ENCODE results near the gene GLI3.

Gene GLI3

DNA sequence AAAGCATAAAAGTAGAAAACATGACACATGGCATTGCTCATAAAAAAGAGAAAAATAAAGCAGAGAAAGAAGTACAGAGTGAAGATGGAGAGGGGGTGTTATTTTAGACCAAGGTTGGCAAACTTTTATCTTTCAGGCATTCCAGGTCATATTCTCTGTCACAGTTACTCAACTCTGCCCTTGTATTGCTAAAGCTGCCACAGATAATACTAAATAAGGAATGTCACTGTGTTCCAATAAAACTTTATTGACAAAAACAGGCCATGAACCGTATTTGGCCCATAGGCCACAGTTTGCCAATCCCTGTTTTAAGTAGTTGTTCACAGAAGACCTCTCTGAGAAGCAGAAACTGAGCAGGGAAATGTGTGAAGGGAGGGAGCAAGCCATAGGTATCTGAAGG lies 167.4 kb downstream of the GLI3 start:
- in situ Hi-C loops (cut with MboI; ENCODE audit: low pct_unique_long_range_greater_than_20kb, low sequenced_read_pairs): no loop called here
- no peak for DNase-seq

DNA sequence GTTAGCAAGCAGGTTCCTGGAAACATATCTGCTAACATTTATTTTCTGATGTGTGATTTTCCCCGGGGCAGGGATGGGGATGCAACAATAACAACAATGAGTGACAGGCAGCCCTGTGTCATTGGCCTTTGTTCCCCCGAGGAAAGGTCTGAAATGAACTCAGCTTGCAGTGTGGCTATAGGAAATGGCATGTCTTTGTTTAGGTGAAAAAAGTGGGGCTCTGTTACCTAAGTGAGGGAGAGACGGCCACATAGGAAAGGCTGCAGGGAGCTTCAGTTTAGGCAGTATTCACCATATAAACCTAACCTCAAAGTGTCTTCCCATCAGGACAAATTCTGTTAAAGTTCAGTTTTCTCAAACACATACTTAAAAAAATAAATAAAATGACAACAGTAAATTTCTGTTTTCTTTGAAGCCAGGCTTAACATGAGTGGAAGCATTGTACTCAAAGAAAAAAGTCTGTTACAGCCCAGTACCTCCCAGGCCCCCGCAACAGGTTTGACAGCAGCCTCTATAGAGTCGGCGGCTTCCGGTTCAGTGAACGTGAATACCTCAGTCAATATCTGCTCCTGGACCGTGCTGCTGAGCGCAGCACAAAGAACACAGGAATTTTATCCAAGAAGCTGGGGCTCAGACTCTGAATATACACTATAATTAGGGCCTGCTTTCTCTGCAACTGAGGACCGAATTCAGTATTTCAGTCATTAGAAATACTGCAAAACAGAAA lies 168.3 kb downstream of the GLI3 start:
- in situ Hi-C loops (cut with MboI; ENCODE audit: low pct_unique_long_range_greater_than_20kb, low sequenced_read_pairs): no loop called here

DNA sequence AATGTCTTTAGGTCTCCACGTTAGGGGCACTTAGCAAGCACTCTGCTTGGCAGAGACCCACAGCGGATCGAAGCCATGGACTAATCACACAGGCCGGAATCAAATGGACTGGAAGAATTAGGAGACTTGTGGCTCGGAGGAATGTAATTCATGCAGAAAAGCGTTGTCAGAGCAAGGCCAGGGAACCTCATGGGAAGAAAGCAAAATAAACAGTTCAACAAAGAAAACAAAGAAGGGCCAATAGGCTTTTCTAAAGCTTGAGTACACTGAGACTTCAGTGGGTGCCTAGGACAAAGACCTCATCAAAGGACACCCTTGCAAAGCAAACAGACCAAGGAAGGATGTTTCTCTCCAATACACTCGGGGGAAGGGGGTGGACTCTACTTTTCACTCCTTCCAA lies 171.1 kb downstream of the GLI3 start:
- DNase-seq: no peak
- in situ Hi-C loops (cut with MboI; ENCODE audit: low pct_unique_long_range_greater_than_20kb, low sequenced_read_pairs): no loop called here

More for the DNA sequence above, 168.3 kb downstream of the GLI3 start:
- DNase-seq: no peak

DNA sequence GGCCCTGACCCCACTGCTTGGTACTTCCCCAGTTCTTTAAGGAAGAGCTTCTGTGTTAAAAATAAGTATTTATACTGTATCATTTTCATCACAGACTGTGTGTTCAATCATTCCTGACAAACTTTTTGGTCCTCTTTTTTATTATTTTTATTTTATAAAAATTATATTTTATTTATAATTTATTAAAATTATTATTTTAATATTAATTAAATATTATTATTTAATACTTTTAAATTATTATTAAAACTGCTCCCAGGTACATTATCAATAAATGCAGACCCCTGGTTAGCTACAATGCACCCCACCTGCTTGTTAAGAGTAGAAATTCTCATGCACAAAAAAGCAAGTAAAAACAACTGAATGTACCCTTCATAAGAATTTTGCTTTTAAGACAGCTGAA lies 172.0 kb downstream of the GLI3 start:
- DNase-seq: no peak
- in situ Hi-C loops (cut with MboI; ENCODE audit: low pct_unique_long_range_greater_than_20kb, low sequenced_read_pairs): no loop called here

DNA sequence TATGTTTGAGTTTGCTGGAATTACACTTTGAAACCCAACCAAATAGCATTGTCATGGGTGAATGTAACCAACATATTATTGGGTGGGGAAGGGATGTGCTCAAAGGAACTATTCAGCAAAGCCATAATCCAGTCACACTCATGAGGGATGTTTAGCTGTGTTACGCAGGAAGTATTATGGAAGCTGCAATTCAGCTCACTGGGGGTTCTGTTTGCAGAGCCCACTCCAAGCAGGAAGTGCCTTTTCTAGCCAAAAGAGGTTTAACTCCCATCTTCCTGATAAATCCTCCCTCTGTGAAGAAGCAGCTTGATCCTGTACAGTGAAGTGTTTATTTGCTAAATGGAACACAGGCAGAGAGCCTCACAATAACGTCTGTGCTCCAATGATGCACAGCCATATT lies 172.5 kb downstream of the GLI3 start:
- in situ Hi-C loops (cut with MboI; ENCODE audit: low pct_unique_long_range_greater_than_20kb, low sequenced_read_pairs): no loop called here
- DNase-seq: no peak

DNA sequence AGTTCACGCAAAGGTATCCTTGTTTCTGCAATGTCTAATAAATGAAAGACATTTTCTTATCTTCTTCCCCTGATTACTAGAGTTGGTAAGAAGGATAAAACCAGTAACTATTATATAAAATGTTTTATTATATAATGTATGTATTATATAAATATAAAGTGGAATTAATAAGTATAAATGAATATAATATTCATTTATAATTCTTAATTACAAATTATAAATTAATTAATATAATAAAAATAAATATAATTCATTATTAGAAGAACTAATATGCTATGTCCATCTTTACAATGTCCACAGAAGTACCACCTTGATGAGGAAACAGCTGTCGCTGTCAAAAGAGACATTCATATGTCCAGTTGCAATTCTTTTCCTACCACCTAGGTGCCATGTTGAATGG lies 177.7 kb downstream of the GLI3 start:
- in situ Hi-C loops (cut with MboI; ENCODE audit: low pct_unique_long_range_greater_than_20kb, low sequenced_read_pairs): no loop called here

DNA sequence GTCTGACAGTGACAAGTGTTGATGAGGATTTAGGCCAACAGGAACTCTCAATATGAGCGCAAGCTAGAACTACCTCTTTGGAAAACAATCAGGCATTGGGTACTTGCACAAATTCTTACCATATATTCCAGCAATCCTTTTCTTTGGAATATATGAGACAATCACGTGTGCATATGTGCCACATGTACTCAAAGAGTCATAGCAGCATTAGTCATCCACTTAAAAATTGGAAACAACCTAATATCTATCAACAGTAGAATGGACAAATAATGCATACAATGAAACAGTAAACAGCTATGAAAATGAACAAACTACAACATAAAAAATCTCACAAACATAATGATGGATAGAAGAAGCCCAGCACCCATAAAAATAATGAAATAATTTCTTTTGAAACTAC lies 179.7 kb downstream of the GLI3 start:
- no peak for DNase-seq
- in situ Hi-C loops (cut with MboI; ENCODE audit: low pct_unique_long_range_greater_than_20kb, low sequenced_read_pairs): no loop called here

More for the DNA sequence above, 177.7 kb downstream of the GLI3 start:
- DNase-seq: no peak

DNA sequence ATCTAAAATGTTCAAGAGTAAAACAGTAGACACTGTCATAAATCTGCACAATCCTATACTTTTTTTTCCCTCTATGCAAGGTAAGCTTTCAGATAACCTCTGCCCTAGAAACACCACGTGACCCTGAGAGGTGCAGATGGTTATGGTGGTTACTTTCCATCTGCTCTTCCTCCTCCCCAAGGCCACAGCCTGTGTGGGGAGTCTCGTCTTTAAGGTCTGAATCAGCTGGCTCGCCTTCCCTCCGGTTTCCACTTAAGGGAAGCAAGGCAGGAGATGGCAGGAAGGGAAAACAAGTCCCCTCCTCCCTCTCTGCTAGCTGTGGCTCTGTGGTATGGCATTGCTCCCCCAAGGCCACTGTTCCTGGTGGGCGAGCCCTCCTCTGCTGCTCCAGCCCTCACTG lies 181.8 kb downstream of the GLI3 start:
- no peak for DNase-seq
- in situ Hi-C loops (cut with MboI; ENCODE audit: low pct_unique_long_range_greater_than_20kb, low sequenced_read_pairs): no loop called here

DNA sequence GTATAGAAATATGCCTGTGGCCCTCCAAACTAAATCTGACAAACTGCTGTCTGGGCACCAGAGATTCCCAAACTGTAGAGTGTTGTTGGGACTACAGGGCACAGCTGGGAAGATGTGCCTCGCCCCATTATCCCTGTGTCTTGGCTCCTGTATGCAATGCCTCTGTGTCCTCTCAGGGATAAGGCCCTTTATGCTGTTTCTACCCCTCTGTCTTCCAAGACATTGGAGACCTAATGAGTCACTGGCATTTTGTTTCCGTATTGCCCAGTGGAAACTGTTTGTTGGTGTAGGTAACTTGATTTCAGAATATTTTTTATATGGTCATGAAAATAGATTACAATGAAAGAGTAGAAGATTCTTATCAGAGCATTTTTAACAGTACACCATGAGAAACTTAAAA lies 183.2 kb downstream of the GLI3 start:
- in situ Hi-C loops (cut with MboI; ENCODE audit: low pct_unique_long_range_greater_than_20kb, low sequenced_read_pairs): no loop called here
- DNase-seq: no peak

DNA sequence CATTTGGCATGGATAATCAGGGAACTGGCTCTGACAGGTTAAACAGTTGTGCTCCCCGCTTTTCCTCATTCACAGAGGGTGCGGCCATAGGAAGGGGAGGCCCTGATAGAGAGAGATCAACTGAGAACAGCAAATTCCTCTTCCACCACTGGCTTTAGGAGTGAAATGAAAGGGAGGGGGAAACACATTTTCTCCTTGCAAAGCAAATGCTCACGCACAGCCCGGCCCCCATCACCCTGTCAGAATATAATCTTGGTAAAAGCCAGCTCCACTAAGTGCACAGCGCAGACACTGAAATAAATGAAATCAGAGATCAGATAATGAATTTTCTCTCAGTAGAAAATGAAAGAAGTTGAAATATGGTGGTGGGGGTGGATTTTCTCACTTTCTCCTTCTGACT lies 187.2 kb downstream of the GLI3 start:
- in situ Hi-C loops (cut with MboI; ENCODE audit: low pct_unique_long_range_greater_than_20kb, low sequenced_read_pairs): no loop called here
- DNase-seq: no peak

DNA sequence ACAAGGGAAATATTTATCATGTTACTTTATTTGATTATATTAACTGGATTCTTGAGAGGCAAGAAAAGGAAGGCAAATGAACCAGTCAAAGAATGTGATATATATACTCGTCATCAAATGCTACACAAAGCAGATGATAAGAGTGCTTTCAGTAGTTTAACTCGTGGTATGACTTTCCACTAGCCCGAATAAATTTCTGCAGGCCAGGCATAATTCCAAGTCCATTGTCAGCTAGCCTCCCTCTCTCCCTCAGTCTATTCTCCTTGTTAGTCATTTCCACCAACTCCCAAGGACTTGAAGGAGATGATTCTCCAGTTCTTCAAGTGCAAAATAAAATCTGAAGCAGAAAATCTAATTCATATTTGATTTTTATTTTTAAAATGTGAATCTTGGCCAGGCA lies 190.5 kb downstream of the GLI3 start:
- in situ Hi-C loops (cut with MboI; ENCODE audit: low pct_unique_long_range_greater_than_20kb, low sequenced_read_pairs): no loop called here
- no peak for DNase-seq

DNA sequence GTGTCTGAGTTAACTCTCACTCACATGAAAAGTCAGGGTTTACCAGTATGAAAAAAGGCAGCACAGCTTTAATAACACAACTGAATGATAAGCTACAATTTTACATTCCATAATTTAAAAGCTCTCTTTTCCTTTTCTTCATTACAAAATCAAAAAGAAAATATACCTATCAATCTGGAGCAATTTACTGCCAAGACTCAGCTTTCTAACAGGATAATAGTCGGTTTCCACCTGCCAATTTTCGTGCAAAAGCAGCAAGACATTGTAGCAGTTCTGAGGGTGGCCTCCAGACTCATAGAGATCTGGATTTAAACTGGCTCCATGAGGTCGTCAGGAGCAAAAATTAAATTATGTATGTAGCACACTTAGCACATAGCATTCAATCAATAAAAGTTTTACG lies 191.0 kb downstream of the GLI3 start:
- DNase-seq: no peak
- in situ Hi-C loops (cut with MboI; ENCODE audit: low pct_unique_long_range_greater_than_20kb, low sequenced_read_pairs): no loop called here

DNA sequence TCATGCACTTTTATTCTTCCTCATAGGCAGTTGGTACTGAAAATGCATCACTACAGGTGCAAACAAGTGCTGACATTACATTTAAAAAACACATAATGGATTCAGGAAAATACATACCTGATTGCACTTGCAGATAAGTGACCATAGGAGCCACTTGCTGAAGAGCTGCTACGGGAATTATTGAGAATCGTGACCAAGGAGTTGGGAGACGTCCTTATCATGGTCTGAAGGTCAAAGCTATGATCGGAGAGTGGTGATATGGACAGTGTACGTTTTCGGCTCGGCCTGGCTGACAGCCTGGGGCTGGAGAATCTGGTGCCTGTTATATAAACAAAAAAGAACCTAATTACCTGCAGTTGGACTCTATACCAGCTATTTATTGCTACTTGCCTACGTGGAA lies 197.1 kb downstream of the GLI3 start:
- in situ Hi-C loops (cut with MboI; ENCODE audit: low pct_unique_long_range_greater_than_20kb, low sequenced_read_pairs): no loop called here
- no peak for DNase-seq

DNA sequence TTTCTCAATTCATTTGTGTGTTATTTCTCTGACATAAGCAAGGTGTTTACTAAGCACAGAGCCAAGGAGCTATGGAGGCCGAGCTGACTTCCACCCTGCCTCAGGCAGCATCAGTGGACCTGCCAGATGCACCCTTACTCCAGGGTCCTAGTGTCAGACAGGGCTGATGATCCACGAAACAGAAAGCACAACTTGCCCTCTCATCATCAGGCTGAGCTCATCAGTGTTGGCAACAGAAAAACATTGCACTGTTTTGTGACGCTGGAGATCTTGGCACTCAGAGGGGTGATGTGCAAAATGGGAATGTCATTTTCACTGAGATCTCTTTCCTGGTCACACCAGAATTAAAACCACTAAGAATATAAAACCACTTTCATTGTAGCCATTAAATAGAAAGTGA lies 201.8 kb downstream of the GLI3 start:
- in situ Hi-C loops (cut with MboI; ENCODE audit: low pct_unique_long_range_greater_than_20kb, low sequenced_read_pairs): no loop called here
- DNase-seq: no peak

DNA sequence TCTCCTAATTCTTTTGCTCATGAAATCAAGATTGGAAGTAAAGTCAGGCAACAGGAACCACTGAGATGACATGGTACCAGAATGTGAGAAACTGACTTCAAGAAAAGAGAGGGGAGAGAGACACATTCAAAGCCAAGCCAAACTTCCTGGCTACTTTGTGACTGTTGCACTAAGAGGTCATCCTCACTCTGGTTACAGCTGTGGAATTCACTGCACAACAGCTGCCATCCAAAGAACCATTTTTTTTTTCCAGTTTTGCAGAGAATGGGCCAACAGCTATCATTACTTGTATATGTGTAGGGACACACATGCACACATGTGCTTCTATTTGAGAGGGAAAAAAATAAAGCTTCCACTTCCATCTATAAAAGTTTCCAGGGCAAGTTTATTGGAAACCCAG lies 203.5 kb downstream of the GLI3 start:
- DNase-seq: no peak
- in situ Hi-C loops (cut with MboI; ENCODE audit: low pct_unique_long_range_greater_than_20kb, low sequenced_read_pairs): no loop called here

DNA sequence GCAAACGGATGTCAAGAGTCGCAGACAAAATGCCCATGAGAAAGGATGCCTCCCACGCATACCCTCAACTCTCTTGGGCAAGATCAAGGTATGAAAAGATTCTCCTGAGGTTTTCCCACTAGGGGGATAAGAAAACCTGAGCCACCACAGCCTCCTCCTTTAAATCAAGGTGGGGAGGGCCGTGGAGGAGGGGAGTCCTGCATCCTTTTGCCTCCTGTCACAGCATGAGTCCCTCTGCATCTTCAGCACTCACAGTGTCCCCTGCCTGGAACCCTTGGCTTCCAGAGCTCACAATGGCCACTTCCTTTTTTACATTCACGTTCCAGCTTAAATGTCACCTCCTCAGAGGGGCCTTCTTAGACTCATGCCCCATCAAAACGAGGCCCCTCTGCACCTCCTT lies 207.6 kb downstream of the GLI3 start:
- in situ Hi-C loops (cut with MboI; ENCODE audit: low pct_unique_long_range_greater_than_20kb, low sequenced_read_pairs): no loop called here

DNA sequence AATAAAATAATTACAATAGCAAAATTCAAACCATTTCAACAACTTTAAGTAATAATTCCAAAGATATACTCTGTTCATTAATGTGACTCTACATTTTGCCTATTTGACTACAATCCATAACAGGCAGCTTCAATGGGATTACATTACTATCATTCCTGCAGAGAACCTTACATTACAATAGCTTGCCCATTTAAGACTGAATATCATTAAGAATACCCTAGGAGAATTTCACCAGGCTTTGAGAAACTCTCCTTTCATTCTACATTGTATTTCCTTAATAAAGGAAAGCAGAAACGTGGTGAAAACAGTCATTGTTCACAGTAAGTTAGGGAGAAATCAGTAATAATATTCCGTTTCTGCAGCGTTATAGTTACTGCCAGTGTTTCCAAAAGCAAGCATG lies 209.5 kb downstream of the GLI3 start:
- in situ Hi-C loops (cut with MboI; ENCODE audit: low pct_unique_long_range_greater_than_20kb, low sequenced_read_pairs): no loop called here
- DNase-seq: no peak

More for the DNA sequence above, 207.6 kb downstream of the GLI3 start:
- DNase-seq: no peak

DNA sequence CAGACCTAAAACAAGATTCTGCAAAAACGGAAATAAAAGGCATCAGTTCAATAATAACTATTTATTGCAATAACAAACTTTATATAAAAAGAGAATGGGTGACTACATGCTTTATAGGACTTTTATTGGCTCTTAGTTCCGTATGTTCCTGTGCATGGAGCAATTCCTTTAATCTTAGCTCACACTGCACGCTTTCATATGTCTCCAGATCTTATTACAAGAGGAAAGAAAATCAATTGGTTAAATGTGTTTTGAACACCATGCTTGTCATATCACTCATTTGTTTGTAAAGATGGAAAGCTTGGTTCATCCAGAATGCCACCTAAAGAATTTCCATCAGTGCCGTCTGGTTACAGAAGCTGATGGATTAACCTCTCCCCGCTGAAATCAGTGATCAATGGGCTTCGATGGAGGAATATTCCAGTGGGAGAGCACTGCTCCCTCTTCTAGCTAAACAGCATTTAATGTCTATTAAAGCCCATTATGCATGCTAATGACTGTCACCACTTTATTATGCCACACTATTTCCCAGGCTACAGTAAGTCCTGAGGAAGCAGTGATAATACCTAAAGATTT lies 210.3 kb downstream of the GLI3 start:
- DNase-seq: no peak
- in situ Hi-C loops (cut with MboI; ENCODE audit: low pct_unique_long_range_greater_than_20kb, low sequenced_read_pairs): no loop called here

DNA sequence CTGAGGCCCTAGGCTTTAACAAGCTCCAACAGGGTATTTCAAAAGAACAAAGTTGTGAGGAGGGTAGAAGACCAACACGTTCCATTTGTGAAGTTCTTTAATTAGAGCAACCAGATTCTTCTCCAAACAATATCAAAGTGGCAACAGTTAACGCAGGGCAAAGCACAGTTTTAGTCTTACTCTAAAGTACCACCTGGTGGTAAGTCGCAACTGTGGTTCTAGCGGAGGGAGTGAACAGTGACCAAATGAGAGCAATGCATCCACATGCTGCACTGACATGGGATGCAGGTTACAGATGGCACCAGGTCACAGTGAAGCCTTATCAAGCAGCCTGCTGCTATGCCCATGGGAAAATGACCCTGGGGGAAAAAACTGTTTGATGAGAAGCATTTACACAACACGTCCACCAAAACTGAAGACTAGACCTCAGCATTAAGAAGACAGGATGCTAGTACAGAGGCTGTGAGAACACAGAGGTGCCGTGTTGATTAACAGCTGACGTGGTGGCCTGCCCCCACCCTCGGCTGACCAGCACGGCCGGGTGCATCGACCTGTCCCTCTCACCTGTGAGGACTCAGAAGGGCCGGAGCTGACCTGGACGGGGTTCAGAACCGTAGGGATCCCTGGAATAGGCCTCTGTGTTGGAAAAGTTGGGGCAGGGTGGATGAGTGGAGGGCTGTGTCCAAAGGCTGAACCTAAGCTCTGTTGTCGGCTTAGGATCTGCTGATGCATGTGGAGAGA lies 211.2 kb downstream of the GLI3 start:
- in situ Hi-C loops (cut with MboI; ENCODE audit: low pct_unique_long_range_greater_than_20kb, low sequenced_read_pairs): no loop called here

DNA sequence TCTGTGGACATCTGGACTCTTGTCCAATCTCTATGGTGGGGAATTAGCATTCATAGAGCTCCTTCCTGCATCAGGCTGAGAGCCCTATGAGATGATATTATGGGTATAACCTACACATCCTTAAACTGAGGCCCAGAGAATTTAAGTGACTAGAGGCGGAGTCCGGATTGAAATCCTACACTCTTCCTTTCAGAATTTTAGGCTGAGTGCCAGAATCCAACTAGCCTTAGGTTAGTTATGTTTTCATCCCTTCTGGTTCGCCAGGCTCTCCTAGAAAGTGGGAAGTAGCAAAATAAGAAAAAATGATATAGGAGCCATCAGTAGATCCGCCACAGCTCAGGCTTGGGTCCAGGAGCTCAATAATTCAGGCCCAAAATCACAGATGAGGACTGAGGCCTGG lies 212.5 kb downstream of the GLI3 start:
- in situ Hi-C loops (cut with MboI; ENCODE audit: low pct_unique_long_range_greater_than_20kb, low sequenced_read_pairs): no loop called here
- no peak for DNase-seq

More for the DNA sequence above, 211.2 kb downstream of the GLI3 start:
- no peak for DNase-seq

DNA sequence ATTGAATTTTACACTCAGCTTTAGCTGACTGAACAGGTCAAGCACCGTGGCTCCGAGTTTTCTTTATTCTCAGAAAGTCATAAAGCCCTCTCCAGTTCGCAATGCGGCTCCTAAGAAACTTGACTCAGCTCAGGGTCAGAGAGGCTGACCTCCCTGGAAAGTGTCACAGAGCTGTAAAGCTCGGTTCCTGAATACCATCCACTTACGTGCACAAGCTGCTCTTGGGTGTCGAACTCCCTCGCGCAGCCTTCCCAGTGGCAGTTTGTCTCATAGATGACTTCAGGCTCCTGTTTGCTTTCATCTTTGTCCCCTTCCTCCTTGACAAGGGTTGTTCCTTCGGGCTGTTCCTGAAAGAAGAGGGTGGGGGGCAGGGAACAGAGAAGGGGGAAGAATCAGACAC lies 213.7 kb downstream of the GLI3 start:
- DNase-seq: no peak
- in situ Hi-C loops (cut with MboI; ENCODE audit: low pct_unique_long_range_greater_than_20kb, low sequenced_read_pairs): no loop called here
